ENCODE data around the gene FTH1. TPM values are rescaled to one million over a fixed set of nuclear protein-coding genes. Genes with fewer than 3 reads are reported as not detected.

FTH1 gene
- total RNA-seq, 1 donor from 2014 or later: 436 TPM

DNA sequence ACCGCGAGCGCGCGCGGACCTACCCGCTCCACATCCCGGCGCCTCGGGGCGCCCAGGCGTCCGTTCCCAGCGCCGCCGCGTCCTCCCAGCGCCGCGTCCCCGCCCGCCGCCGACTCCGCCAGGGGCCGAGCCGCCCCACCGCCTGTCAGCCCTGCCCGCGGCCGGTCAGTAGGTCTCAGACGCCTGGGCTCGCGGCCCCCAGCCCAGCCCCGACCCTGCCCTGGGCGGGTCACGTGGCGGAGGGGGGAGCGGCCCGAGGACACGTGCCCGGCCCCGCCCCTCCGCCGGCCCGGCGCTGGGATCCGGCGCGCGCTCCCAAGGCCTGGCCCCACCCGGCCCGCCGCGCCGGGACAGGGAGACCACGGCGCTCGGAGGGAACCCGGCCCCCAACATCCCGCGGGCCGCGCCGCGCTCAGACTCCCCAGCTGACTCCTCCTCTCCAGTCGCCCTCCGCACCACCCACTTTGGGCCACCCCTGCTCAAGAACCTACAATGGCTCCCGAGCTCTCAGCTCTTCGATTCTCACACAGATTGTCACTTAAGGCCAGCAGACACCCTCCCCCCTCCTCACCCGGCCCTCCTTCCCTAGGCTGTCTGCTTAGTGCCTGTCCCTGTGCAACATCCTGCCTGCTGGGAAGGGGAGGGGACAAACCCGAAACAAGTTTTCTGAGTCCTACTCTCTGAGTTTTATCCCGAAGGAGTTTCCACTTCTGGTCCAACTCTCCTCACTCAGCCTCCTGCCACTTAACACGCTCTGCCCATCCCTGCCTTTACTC is 49.9 kb downstream of the FTH1 start, which contains the start of gene RAB3IL1:
RAB3IL1 (minus strand) TSS at position 233 of the 776 bp plus-strand sequence; CDS start at position 34, 199 bp downstream.
- DNase-seq (ENCODE audit: low read depth in 2 of 2): peak; percentile 20 to 53

DNA sequence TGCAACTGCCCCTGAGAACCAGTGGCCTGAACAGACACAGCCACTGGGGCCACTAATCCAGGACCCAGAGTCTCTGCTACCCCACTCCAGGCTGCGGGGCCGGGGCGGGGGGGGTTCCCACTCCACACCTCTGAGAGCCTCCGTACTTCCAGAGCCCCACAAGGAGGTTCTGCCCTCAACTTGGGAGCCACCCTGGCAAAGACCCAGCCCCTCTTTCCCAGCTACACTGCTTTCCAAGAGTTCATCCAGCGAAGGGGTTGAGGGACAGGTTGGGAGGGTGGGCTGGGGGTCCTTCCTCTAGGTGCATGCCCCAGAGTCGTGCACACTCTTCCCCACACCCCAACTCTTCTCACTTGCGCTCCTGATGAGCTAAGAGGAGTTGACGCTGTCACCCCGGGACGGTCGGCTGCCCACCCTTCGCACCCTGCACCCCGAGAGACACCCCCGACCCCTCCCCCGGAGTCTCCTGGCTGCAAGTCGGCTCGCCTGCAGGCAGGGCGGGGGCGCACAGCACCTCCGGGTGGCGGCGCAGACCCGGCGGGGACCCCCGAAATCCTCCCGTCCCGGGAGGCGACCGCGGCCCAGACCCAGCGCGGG is 50.6 kb downstream of the FTH1 start:
- DNase-seq (ENCODE audit: low read depth in 2 of 2): no peak

DNA sequence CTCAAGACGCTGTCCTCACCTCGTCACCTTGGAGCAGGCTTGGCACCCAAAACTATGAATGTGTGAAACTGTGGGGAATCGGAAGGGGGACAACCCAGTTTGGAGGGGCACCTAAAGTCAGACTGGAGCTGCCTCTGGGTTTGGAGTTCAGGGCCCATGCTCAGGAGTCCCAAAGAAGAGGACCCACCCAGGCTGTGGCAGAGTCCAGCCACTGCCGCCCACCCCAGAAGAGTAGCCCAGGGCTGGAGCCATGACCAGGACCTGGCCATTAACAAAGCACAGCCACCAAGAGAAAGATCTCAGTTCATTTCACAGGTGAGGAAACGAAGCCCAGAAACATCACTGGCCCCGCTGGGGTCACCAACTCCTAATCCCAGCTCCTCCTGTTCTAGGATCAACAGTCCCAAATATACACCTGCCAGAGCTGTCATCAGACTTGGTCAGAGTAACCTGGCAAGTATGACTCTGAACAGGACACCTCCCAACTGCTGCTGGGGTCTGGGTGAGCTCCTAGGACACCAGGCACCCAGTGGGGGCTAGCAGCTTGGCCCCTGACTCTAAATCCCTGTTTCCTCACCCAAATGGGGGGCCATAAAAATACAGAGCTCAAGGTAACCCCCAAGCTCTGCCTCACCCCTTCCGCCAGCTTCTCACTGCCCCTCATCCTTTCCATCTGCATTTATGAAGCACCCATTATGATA is 52.8 kb downstream of the FTH1 start:
- DNase-seq (ENCODE audit: low read depth in 2 of 2): no peak

Other genes with a start within 250 kb of the FTH1 start
- 0.20 and 0.22 TPM in 2 replicates for gene MYRF, start 215.0 kb downstream of the FTH1 start, total RNA-seq
- gene TMEM258, start 175.0 kb downstream of the FTH1 start, total RNA-seq: 116 and 161 TPM in 2 replicates
- gene FEN1, start 174.7 kb downstream of the FTH1 start, total RNA-seq: 8.3 and 19.2 TPM in 2 replicates
- gene FADS1, start 150.6 kb downstream of the FTH1 start, total RNA-seq: 24.2 and 30.9 TPM in 2 replicates
- 41.3 and 80.0 TPM in 2 replicates for gene FADS2, start 139.3 kb downstream of the FTH1 start, total RNA-seq
- 67.6 and 128 TPM in 2 replicates for gene FADS3, start 76.1 kb downstream of the FTH1 start, total RNA-seq
- gene RAB3IL1, start 50.1 kb downstream of the FTH1 start, total RNA-seq: 2.4 and 10.7 TPM in 2 replicates
- under 0.01 TPM in 1 of 2 replicates, not detected in the other for gene BEST1, start 17.3 kb downstream of the FTH1 start, total RNA-seq
- gene INCENP, start 156.4 kb upstream of the FTH1 start, total RNA-seq: 9.9 and 14.6 TPM in 2 replicates
- not detected in 2 replicates for gene SCGB1D1, start 222.6 kb upstream of the FTH1 start, total RNA-seq
- not detected in 2 replicates for gene SCGB2A1, start 241.0 kb upstream of the FTH1 start, total RNA-seq